ENCODE data around the gene ARHGEF7.

The ARHGEF7 gene

GRCh38 chr13:111275995-111276618 is 161.0 kb downstream of the ARHGEF7 start:
- no peak for DNase-seq (ENCODE audit: low read depth, low spot score)

DNA sequence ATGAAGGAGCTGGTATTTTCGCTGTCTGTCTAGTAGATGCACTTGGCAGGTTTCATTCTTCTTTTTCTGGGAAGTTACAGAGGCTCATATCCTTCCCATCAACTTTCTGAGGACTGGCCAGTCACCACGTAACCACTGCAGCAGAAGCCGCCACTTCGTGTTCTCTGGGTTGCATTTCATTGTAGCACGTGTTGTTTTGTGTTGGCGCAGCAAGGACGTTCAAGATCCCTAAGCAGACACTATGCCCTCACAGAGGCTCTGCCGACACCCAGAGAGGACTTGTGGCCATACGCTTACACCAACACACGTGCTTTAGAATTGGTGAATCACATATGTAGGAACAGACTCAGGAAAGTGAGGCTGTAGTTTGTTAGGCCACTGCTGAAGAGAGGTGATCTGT is 163.1 kb downstream of the ARHGEF7 start:
- no peak for DNase-seq (ENCODE audit: low read depth, low spot score)

DNA sequence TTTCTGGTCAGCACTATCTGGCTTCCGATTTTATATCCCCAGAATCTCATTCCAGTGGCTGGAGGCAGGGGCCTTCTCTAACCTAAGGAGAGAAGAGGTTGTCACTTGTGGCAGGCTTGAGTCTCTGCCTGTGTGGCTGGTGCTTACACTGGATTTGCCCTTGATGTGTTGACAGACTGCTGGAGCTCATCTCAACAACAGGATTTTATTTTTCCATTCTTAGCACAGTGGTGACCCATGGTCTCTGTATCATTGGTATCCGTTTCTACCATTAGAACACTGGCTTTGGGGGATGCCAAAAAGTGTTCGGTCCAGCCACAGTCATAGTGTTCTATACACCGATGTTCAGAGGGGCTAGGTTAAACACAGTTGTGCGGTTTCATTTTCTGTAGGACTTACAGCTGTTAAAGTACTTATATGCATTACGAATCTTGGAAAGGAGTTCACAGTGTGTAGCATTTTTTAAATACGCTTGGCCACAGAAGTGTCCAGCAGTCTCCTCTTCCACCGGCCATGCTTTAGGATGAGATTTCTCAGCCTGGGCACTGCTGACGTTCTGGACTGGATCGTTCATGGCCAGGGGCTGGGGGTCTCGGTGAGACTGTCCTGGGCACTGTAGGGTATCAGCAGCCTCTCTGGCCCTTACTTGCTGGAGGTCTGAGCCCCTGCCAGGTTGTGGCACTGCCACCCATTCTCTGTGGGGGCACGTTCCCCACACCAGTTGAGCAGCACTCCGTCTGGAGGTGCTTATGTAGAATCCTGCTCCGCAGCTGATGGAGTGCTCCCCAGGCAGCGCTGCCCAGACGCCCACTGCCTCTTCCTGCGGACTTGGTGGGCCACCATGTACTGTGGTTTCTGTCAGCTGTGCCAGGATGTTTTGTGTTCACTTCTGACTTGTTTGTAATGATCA is 163.9 kb downstream of the ARHGEF7 start:
- no peak for DNase-seq (ENCODE audit: low read depth, low spot score)

DNA sequence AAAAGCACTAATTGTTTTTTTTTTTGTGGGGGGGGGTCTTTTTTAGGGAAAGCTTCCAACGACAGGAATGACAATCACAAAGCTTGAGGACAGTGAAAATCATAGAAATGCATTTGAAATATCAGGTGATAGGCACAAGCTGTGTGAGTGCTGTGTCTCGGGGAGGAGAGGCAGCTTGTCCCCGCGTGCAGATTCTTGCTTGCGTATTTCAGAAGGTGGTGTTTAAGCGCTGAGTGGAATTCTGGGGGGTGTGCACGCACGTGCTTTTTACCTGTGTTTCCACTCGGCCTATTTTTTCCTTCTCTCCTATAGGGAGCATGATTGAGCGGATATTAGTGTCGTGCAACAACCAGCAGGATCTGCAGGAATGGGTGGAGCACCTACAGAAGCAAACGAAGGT is 165.1 kb downstream of the ARHGEF7 start:
- no peak for DNase-seq (ENCODE audit: low read depth, low spot score)

GRCh38 chr13:111280681-111281585 is 165.8 kb downstream of the ARHGEF7 start:
- no peak for DNase-seq (ENCODE audit: low read depth, low spot score)

GRCh38 chr13:111281751-111282311 is 166.7 kb downstream of the ARHGEF7 start:
- DNase-seq (ENCODE audit: low read depth, low spot score): no peak

GRCh38 chr13:111282425-111282824 is 167.3 kb downstream of the ARHGEF7 start:
- DNase-seq (ENCODE audit: low read depth, low spot score): no peak

DNA sequence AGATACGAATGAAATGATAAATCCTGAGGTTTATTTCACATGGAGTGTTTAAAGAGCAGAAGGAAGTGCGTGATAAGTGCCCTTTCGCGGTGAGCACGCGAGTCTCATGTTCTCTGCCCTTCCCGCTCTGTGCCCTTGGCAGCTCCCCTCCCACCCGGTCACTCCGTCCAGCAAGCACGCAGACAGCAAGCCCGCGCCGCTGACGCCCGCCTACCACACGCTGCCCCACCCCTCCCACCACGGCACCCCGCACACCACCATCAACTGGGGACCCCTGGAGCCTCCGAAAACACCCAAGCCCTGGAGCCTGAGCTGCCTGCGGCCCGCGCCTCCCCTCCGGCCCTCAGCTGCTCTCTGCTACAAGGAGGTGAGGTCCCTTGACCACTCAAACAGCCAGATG is 167.9 kb downstream of the ARHGEF7 start:
- no peak for DNase-seq (ENCODE audit: low read depth, low spot score)

DNA sequence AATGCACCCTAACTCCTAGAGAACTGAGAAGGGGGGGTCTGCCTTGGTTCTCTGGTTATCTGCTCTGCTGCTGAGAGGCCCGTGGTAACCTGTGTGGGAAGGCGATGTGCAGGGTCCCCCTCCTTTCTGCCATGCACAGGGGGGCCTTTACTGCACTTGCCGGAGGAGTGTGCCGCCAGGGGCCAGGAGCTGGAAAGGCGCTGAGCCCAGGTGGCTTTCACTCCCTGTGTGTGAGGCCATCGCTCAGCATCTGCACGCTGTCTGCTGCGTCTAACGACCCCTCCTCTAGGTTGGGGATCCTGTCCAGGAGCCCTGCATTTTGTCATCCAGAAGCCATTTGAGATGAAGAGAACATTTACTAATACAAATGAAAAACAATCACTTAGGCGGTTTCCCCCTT is 168.3 kb downstream of the ARHGEF7 start:
- DNase-seq (ENCODE audit: low read depth, low spot score): no peak

DNA sequence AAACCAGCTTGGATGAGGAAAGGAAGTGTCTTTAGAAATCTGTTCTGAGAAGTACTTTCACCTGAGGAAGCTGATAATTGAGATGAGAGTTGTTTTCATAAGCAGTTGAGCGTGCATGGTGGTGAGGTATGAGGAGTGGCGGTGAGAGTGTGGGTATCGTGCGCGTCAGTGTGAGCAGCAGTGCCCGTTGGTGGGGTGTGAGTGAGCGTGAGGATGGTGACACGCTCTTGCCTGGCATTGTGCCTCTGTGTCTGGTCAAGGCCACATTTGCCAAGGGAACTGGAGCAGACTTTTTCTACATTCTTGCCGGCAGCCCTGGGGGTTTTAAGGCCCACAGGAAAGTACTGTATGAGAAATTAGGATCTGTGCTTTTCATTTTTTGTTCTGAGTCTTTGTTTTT is 168.9 kb downstream of the ARHGEF7 start:
- no peak for DNase-seq (ENCODE audit: low read depth, low spot score)

DNA sequence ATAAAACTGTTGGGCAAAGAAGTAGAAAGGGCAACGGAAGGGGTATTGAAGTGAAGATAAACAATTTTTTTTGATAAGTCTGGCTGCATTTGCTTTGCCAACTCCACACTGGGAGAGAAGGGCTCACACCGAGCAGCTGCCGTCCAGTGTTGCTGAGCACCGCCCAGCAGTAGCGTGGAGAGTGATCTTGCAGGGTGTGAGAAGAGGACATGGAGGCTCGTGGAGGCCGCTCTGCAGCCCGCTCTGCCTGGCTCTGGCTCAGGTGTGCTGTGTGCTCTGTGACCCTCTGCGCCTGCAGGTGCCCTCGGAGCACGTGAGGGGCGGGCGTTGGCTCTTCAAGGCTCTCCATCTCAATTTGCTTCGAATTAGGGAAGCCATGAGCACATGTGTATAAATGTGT is 169.5 kb downstream of the ARHGEF7 start:
- no peak for DNase-seq (ENCODE audit: low read depth, low spot score)

- DNase-seq (ENCODE audit: low read depth, low spot score): no peak
Measured at GRCh38 chr13:111286162-111286561, 171.1 kb downstream of the ARHGEF7 start.

- DNase-seq (ENCODE audit: low read depth, low spot score): no peak
Measured at GRCh38 chr13:111286749-111287148, 171.6 kb downstream of the ARHGEF7 start.

DNA sequence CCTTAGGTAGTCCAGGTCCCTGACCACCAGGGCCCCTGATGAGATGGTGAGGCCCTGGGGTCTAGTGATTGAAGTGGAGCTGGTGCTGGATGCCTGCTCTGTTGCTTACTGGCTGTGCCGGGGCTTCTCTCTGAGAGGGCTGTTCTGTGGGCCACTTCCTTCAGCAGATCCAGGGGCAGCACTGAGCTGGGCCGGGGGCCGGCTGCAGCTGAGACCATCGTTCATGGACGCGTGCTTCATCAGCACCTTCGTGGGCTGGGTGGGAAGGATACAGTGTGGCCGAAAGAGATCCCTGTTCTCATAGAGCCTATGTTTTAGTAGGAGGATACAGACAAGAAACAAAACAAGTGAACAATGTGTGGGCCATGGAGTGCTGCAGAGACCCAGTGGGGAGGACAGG is 172.1 kb downstream of the ARHGEF7 start:
- no peak for DNase-seq (ENCODE audit: low read depth, low spot score)

GRCh38 chr13:111288276-111288675 is 173.2 kb downstream of the ARHGEF7 start:
- no peak for DNase-seq (ENCODE audit: low read depth, low spot score)

GRCh38 chr13:111289251-111289650 is 174.1 kb downstream of the ARHGEF7 start:
- DNase-seq (ENCODE audit: low read depth, low spot score): no peak

DNA sequence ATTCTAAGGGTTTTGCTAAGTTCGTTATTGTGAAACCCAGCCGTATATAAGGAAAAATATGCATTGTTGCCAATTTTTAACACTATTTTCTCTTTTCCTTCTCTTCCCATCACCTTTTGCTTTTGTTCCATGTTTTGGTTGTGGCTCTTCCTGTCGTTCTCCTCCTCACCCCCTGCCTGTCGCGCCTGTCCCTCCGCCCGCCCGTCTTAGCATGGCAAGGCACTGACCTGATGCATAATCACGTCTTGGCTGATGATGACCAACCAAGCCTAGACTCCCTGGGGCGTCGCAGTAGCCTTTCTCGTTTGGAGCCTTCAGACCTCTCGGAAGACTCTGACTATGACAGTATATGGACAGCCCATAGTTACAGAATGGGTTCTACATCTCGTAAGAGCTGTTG is 176.8 kb downstream of the ARHGEF7 start:
- DNase-seq (ENCODE audit: low read depth, low spot score): no peak

DNA sequence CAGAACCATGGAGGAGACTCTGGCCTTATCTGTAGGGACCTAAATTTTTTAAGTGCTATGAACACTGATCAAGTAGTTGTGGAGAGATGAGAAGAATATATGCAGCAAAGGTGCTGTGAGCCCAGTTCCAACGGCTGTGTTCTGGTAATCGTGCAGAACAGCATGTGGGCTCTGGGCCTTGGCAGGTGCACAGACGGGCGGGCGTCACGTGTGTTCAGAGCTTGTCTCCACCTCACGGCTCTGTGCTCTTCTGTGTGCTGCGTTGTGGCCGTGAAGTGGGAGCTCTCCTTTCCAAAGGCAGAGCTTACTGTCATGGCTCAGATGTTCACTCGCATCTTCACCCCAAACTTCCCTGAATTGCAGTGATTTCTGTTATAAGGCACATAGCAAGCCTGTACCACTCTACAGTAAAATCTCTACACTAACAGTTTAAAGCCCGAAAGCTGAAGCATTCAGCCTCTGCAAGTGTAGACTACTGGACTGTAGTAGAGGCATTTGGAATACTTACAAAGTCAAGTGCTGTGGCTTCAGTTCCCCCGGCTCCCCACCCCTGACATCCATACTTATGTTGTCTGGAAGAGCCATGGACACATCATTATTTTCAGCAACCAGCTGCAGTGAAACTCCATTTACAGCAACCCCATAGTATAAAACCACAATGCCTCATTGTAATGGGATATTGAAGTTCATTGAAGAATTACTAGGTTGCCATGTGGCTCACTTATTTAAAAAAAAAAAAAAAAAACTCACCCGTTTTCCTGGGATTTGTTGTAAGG is 177.8 kb downstream of the ARHGEF7 start:
- DNase-seq (ENCODE audit: low read depth, low spot score): no peak

DNA sequence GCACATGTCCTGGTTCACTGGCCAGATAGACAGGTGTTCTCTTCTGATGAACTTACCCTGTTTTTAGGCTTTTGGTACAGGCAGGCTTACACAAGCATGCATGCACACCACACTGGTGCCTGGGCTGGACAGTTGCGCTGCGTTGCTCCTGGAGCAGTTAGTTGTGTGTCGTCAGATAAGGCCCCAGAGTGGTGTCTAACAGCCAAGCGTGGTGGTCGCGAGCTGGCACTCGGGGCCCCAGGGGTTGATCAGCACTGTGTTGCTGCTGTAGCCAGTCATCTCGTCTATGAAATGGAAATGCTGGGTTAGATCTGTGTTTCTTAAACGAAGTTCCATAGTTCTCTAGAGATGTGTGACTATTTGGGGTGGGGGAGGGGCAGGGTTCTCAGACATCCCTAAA is 180.8 kb downstream of the ARHGEF7 start:
- DNase-seq (ENCODE audit: low read depth, low spot score): no peak

DNA sequence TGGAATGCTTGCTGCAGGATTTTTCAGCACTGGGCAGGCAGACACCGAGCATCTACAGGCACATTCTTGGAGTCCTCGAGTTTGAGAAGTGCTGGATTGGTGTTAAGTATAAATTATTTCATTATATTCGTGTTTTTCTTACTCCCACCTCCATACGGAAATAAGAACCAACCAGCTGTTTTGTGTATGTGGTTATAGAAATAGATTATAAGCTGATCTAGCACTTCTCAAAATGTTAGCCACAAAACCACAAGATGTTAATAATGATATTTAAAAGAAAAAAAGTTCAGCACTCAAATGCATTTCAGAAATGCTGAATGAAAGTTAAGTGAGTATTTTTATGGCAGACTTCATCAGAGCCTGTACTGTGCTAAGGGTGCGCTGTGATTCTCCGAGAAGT is 181.3 kb downstream of the ARHGEF7 start:
- no peak for DNase-seq (ENCODE audit: low read depth, low spot score)

Measured in brain pericyte (primary cell).